Sigmoid colon (tissue), 4 donors: ENCODE results near the gene SLC38A4.

ENCODE experiments used
- CTCF ChIP-seq, 4 experiments: fragments of 450-650 bp in 3 of 4; fragments of 200-600 bp in 1 of 4; IDR thresholded peaks; one replicate each; pipeline ENCODE4 v1.5.1; 2016 to 2019; ENCODE audit warnings: antibody characterized with exemption in 4 of 4, mild to moderate bottlenecking in 3 of 4, moderate library complexity in 2 of 4
- EP300 ChIP-seq, 4 donors: sonication (generic); formaldehyde crosslinking; IDR thresholded peaks; one replicate each; pipeline ENCODE4 v1.6.1; 2017; ENCODE audit warnings: antibody characterized with exemption in 4 of 4
- POLR2A ChIP-seq, 2 donors: fragments of 450-650 bp; IDR thresholded peaks; one replicate each; pipeline ENCODE4 v1.6.1; 2016; ENCODE audit warnings: antibody characterized with exemption in 2 of 2, mild to moderate bottlenecking in 2 of 2, moderate library complexity in 2 of 2
- POLR2AphosphoS5 ChIP-seq, 4 donors: sonication (generic); formaldehyde crosslinking; IDR thresholded peaks; one replicate each; pipeline ENCODE4 v1.6.1; 2017; ENCODE audit warnings: antibody characterized with exemption in 4 of 4

- TF ChIP-seq POLR2A (IDR thresholded peaks at IDR 0.05) (no peak), CTCF (IDR thresholded peaks at IDR 0.05) (no peak), POLR2AphosphoS5 (IDR thresholded peaks at IDR 0.05) (no peak), EP300 (IDR thresholded peaks at IDR 0.05) (no peak)
Observed at GRCh38 chr12:46795988-46796387, 29.8 kb downstream of the SLC38A4 start.
